ENCODE measurements around the gene ERC2. TPM values are rescaled to one million over a fixed set of nuclear protein-coding genes. Genes with fewer than 3 reads are reported as not detected.

Gene ERC2
- total RNA-seq, 1 donor from 2014 or later, result 0.65 TPM

GRCh38 chr3:55678546-55679216, 789.6 kb downstream of the ERC2 start:
- Mint-ChIP-seq H3K4me1 (ENCODE audit: low read depth) (no peaks in the 10 kb centered on the region), H3K36me3 (ENCODE audit: low read depth) (no peaks in the 10 kb centered on the region), H3K27ac (ENCODE audit: unreplicated experiment) (no peak overlapping the region), H3K9me3 (ENCODE audit: low read depth) (no peaks in the 10 kb centered on the region), H3K4me3 (ENCODE audit: unreplicated experiment) (no peak overlapping the region), H3K27me3 (ENCODE audit: low read depth) (no peaks in the 10 kb centered on the region)
- no peak for DNase-seq (ENCODE audit: low spot score)
- TF ChIP-seq CTCF (IDR thresholded peaks at IDR 0.05), result no peak

- DNase-seq (ENCODE audit: low spot score), result no peak
- no peaks in the 10 kb centered on the region for H3K9me3 Mint-ChIP-seq (ENCODE audit: low read depth)
- H3K27me3 Mint-ChIP-seq (ENCODE audit: low read depth), result no peaks in the 10 kb centered on the region
- no peak for TF ChIP-seq CTCF (IDR thresholded peaks at IDR 0.05)
- no peaks in the 10 kb centered on the region for H3K4me1 Mint-ChIP-seq (ENCODE audit: low read depth)
- no peaks in the 10 kb centered on the region for H3K36me3 Mint-ChIP-seq (ENCODE audit: low read depth)
- no peak overlapping the region for H3K4me3 Mint-ChIP-seq (ENCODE audit: unreplicated experiment)
- H3K27ac Mint-ChIP-seq (ENCODE audit: unreplicated experiment), result no peak overlapping the region
These were observed 791.6 kb downstream of the ERC2 start for GRCh38 chr3:55676643-55677042.

- H3K27ac Mint-ChIP-seq (ENCODE audit: unreplicated experiment), result no peak overlapping the region
- no peak for TF ChIP-seq CTCF (IDR thresholded peaks at IDR 0.05)
These were observed 792.8 kb downstream of the ERC2 start for GRCh38 chr3:55675478-55675877.

DNA sequence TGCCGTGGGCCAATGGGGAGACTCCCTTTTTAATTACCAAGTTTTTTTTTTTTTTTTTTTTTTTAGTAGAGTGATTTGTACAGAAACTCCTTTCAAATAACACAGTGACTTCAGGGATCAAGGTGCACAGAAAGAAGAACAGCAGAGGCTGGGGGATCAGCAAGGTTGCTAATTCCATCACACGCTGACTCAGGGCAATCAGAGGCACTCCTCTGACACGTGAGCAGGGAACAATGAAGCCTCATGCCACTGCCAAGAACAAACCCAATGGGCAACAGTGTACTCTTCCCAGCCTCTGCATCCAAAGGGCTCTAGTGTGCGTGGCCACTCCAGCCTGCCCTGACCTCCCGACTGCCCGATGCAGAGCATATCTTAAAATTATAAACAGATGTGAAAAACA, 794.5 kb downstream of the ERC2 start:
- Mint-ChIP-seq H3K4me1 (ENCODE audit: low read depth) (no peaks in the 10 kb centered on the region), H3K36me3 (ENCODE audit: low read depth) (no peaks in the 10 kb centered on the region), H3K4me3 (ENCODE audit: unreplicated experiment) (no peak overlapping the region), H3K9me3 (ENCODE audit: low read depth) (no peaks in the 10 kb centered on the region), H3K27me3 (ENCODE audit: low read depth) (no peaks in the 10 kb centered on the region), H3K27ac (ENCODE audit: unreplicated experiment) (no peak overlapping the region)
- TF ChIP-seq CTCF (IDR thresholded peaks at IDR 0.05), result no peak
- DNase-seq (ENCODE audit: low spot score), result no peak

More at GRCh38 chr3:55675478-55675877, 792.8 kb downstream of the ERC2 start:
- DNase-seq (ENCODE audit: low spot score), result no peak
- H3K36me3 Mint-ChIP-seq (ENCODE audit: low read depth), result no peaks in the 10 kb centered on the region
- no peaks in the 10 kb centered on the region for H3K4me1 Mint-ChIP-seq (ENCODE audit: low read depth)
- H3K4me3 Mint-ChIP-seq (ENCODE audit: unreplicated experiment), result no peak overlapping the region
- H3K9me3 Mint-ChIP-seq (ENCODE audit: low read depth), result no peaks in the 10 kb centered on the region
- H3K27me3 Mint-ChIP-seq (ENCODE audit: low read depth), result no peaks in the 10 kb centered on the region

DNA sequence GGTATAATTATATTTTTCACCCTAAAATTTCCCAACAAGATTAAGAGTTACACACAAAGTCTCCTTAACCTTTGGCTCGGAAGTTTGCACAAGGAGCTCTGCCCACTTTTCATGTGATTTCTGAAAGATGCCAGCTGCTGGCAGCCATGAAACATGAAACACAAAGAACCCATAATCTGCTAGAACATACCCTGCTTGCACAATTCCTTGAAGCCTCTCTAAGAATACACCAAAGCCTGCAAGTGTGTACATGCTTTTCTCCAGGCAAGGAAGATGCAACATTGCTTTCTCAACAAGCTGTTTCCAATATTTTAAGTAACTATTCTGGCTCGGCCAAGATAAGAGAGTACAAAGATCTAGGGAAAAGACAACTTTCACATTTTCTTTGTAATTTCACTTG, 799.1 kb downstream of the ERC2 start:
- Mint-ChIP-seq H3K27ac (ENCODE audit: unreplicated experiment) (no peak overlapping the region), H3K27me3 (ENCODE audit: low read depth) (no peaks in the 10 kb centered on the region), H3K36me3 (ENCODE audit: low read depth) (no peaks in the 10 kb centered on the region), H3K4me3 (ENCODE audit: unreplicated experiment) (no peak overlapping the region), H3K4me1 (ENCODE audit: low read depth) (no peaks in the 10 kb centered on the region), H3K9me3 (ENCODE audit: low read depth) (no peaks in the 10 kb centered on the region)
- no peak for DNase-seq (ENCODE audit: low spot score)
- no peak for TF ChIP-seq CTCF (IDR thresholded peaks at IDR 0.05)

Measured in chondrocyte (in vitro differentiated cells).